Vagina (tissue), 2 donors: ENCODE results near the gene FUBP3. TPM values are rescaled to one million over a fixed set of nuclear protein-coding genes. Genes with fewer than 3 reads are reported as not detected.
"Not testable (repeated sequence)": the region's sequence is repeated elsewhere in the genome, so short reads cannot be mapped to it uniquely, and the experiment has no call there.

Experiments
- DNase-seq, 2 donors: peaks; one replicate each; pipeline ENCODE4 v3.0.0-alpha.2; 2017; ENCODE audit errors: extremely low spot score in 2 of 2
- H3K27ac ChIP-seq: fragments of 200-600 bp; sonication (generic); one replicate; pipeline ENCODE4 v1.5.1; 2019
- H3K27me3 ChIP-seq: fragments of 200-600 bp; sonication (generic); one replicate; pipeline ENCODE4 v1.5.1; 2019
- H3K36me3 ChIP-seq, 2 donors: fragments of 200-600 bp; sonication (generic); one replicate each; pipeline ENCODE4 v1.5.1; 2017 to 2019
- H3K4me1 ChIP-seq: fragments of 200-600 bp; sonication (generic); one replicate; pipeline ENCODE4 v1.5.1; 2019
- H3K4me3 ChIP-seq, 2 donors: fragments of 200-600 bp; sonication (generic); 1 replicate in 1 of 2; 2 replicates in 1 of 2; pipeline ENCODE4 v1.5.1; 2016 to 2019
- H3K9me3 ChIP-seq: fragments of 200-600 bp; sonication (generic); one replicate; pipeline ENCODE4 v1.5.1; 2019
- POLR2A ChIP-seq, 2 donors: fragments of 450-650 bp; IDR thresholded peaks; one replicate each; pipeline ENCODE4 v1.6.1; 2017; ENCODE audit warnings: antibody characterized with exemption in 2 of 2, mild to moderate bottlenecking in 2 of 2, moderate library complexity in 2 of 2
- POLR2AphosphoS5 ChIP-seq, 2 donors: sonication (generic); formaldehyde crosslinking; IDR thresholded peaks; one replicate each; pipeline ENCODE4 v1.9.0; 2017; ENCODE audit warnings: antibody characterized with exemption in 2 of 2, mild to moderate bottlenecking in 2 of 2, low read depth in 1 of 2; ENCODE audit not compliant: insufficient read depth in 1 of 2
- intact Hi-C: fragments of 100-400 bp; cut with DNase I; formaldehyde crosslinking; loops from one replicate; pipeline ENCODE4 v1.15.1; 2023
- total RNA-seq: library from RNA; depleted of rRNA; stranded (reverse); fragments of >200 nt; gene quantifications from one replicate; pipeline ENCODE4 v1.2.3, GENCODE V29; 2016
- TF ChIP-seq, protein P1 (sequence below), 3 experiments: fragments of 450-650 bp in 2 of 3; fragments of 200-600 bp in 1 of 3; sonication (generic) in 1 of 3; IDR thresholded peaks; one replicate each; pipeline ENCODE4 v1.5.1; 2017 to 2019; ENCODE audit warnings: antibody characterized with exemption in 3 of 3, mild to moderate bottlenecking in 2 of 3, moderate library complexity in 2 of 3

The FUBP3 gene
- total RNA-seq, 1 donor from 2014 or later = 33.6 TPM

DNA sequence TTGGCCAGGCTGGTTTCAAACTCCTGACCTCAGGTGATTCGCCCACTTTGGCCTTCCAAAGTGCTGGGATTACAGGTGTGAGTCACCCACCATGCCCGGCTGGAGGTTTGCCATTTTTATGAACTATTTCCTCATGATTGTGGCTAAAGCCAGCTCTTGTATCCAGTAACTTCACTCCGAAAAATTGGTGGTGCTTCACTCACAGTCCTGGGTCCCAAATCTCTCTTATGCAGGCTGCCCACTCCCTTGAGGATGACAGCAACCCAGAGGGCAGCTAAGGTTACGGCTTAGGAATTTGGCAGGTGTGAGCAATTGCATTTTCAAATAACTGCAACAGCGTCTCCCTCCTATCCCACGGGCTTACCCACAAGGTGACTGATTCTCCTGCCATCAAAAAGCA is 23.4 kb upstream of the FUBP3 start:
- Histone ChIP-seq H3K36me3 (no peaks in the 10 kb centered on the region), H3K27me3 (no peaks in the 10 kb centered on the region), H3K27ac (no peak overlapping the region), H3K4me3 (no peak overlapping the region), H3K9me3 (no peaks in the 10 kb centered on the region), H3K4me1 (no peaks in the 10 kb centered on the region)
- no peak for DNase-seq
- no peak for TF ChIP-seq POLR2AphosphoS5 (IDR thresholded peaks at IDR 0.05; ENCODE audit: insufficient read depth in 1 of 2, low read depth in 1 of 2)
- intact Hi-C loops = no loop called here

DNA sequence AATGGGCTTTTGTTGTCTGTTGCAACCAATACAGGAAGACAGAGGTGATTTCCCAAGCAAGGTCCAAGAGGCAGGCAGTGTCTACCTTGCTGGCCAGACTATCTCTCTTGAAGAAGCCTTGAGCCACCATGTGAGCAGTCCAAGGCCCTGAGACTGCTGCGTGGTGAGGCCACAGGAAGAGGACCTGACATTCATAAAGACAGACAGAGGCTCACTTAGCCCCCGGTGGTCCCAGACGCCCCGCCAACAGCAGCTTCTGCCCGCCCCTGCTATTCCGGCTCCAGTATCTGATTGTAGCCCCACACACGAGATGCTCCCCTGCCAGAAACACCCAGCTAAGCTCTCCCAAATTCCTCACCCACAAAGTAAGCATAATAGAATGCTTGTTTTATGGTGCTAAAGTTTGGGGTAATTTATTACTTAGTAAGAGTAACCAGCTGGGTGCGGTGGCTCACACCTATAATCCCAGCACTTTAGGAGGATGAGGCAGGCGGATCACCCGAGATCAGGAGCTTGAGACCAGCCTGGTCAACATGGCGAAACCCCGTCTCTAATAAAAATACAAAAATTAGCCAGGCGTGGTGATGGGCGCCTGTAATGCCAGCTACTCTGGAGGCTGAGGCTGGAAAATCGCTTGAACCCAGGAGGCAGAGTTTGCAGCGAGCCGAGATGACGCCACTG is 22.8 kb upstream of the FUBP3 start:
- H3K36me3 ChIP-seq = no peaks in the 10 kb centered on the region
- TF ChIP-seq POLR2AphosphoS5 (IDR thresholded peaks at IDR 0.05; ENCODE audit: insufficient read depth in 1 of 2, low read depth in 1 of 2) (no peak), POLR2A (IDR thresholded peaks at IDR 0.05) (no peak)
- TF ChIP-seq, protein P1, sequence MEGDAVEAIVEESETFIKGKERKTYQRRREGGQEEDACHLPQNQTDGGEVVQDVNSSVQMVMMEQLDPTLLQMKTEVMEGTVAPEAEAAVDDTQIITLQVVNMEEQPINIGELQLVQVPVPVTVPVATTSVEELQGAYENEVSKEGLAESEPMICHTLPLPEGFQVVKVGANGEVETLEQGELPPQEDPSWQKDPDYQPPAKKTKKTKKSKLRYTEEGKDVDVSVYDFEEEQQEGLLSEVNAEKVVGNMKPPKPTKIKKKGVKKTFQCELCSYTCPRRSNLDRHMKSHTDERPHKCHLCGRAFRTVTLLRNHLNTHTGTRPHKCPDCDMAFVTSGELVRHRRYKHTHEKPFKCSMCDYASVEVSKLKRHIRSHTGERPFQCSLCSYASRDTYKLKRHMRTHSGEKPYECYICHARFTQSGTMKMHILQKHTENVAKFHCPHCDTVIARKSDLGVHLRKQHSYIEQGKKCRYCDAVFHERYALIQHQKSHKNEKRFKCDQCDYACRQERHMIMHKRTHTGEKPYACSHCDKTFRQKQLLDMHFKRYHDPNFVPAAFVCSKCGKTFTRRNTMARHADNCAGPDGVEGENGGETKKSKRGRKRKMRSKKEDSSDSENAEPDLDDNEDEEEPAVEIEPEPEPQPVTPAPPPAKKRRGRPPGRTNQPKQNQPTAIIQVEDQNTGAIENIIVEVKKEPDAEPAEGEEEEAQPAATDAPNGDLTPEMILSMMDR (IDR thresholded peaks at IDR 0.05) = no peak
- H3K27ac ChIP-seq = no peak overlapping the region
- no peak for DNase-seq
- no peaks in the 10 kb centered on the region for H3K27me3 ChIP-seq
- no peaks in the 10 kb centered on the region for H3K9me3 ChIP-seq
- H3K4me3 ChIP-seq = no peak overlapping the region
- intact Hi-C loops = no loop called here
- H3K4me1 ChIP-seq = no peaks in the 10 kb centered on the region

DNA sequence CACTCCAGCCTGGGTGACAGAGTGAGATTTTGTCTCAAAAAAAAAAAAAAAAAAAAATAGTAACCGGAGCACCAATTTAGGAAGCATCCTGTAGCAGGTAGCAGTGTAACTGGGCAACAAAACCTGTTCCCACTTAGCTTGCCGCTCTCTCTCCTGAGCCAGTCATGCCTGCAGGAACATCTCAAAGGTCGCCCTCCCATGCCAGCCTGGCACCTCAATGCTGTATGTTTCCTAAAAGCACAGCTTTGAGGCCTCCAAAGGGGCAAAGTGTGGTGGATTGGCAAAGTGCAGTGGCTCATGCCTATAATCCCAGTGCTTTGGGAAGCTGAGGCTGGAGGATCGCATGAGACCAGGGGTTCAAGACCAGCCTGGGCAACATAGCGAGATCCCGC is 22.3 kb upstream of the FUBP3 start:
- Histone ChIP-seq H3K27ac (no peak overlapping the region), H3K9me3 (no peaks in the 10 kb centered on the region), H3K4me1 (no peaks in the 10 kb centered on the region), H3K4me3 (no peak overlapping the region), H3K27me3 (no peaks in the 10 kb centered on the region), H3K36me3 (no peaks in the 10 kb centered on the region)
- TF ChIP-seq POLR2A (IDR thresholded peaks at IDR 0.05) (no peak), POLR2AphosphoS5 (IDR thresholded peaks at IDR 0.05; ENCODE audit: insufficient read depth in 1 of 2, low read depth in 1 of 2) (no peak)
- TF ChIP-seq, protein P1 (IDR thresholded peaks at IDR 0.05) = no peak
- intact Hi-C loops = no loop called here
- DNase-seq = no peak

DNA sequence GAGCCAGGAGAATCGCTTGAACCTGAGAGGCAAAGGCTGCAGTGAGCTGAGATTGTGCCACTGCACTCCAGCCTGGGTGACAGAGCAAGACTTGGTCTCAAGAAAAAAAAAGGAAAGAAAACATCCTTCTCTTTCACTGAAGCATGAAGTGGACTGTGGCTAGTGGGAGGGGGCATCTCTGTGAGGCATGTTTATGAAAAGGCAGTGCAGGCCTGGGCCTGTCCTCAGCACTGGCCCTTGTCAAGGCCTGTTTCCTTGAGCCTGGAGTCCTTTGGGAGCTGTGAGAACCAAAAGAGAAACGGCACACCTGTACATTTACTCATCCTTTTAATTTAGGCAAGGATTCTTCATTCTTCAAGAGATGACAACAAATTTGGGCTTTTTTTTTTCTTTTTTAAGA is 18.3 kb upstream of the FUBP3 start:
- no peaks in the 10 kb centered on the region for H3K9me3 ChIP-seq
- DNase-seq = no peak

GRCh38 chr9:130562525-130562924 is 16.9 kb upstream of the FUBP3 start:
- H3K4me1 ChIP-seq, H3K4me3 ChIP-seq, intact Hi-C loops, H3K27me3 ChIP-seq, H3K27ac ChIP-seq, DNase-seq, H3K36me3 ChIP-seq, H3K9me3 ChIP-seq: not testable (repeated sequence)

More for the DNA sequence above, 18.3 kb upstream of the FUBP3 start:
- H3K27ac ChIP-seq = no peak overlapping the region
- no peak overlapping the region for H3K4me3 ChIP-seq
- intact Hi-C loops = no loop called here
- no peaks in the 10 kb centered on the region for H3K4me1 ChIP-seq
- no peaks in the 10 kb centered on the region for H3K27me3 ChIP-seq
- TF ChIP-seq, protein P1 (IDR thresholded peaks at IDR 0.05) = no peak
- TF ChIP-seq POLR2AphosphoS5 (IDR thresholded peaks at IDR 0.05; ENCODE audit: insufficient read depth in 1 of 2, low read depth in 1 of 2) (no peak), POLR2A (IDR thresholded peaks at IDR 0.05) (no peak)
- H3K36me3 ChIP-seq = no peaks in the 10 kb centered on the region

DNA sequence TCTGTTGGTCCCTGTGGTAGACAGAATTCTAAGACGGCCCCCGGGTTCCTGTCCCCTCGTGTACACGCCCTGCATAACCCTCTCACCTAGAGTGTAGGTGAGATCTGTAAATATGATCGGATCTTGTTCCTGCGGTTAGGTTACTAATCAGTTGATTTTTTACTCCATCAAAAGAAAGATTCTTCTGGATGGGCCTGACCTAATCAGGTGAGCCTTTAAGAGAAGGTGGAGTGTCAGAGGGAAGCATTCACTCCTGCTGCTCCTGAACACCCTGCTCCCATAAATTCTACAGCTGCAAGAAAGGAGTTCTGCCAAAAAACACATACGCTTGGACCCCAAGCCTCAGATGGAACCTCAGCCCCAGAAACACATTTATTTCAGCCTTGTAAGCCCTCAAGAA is 15.6 kb upstream of the FUBP3 start:
- TF ChIP-seq, protein P1 (IDR thresholded peaks at IDR 0.05) = no peak
- no peak for TF ChIP-seq POLR2AphosphoS5 (IDR thresholded peaks at IDR 0.05; ENCODE audit: insufficient read depth in 1 of 2, low read depth in 1 of 2)
- no peak for TF ChIP-seq POLR2A (IDR thresholded peaks at IDR 0.05)
- DNase-seq = no peak
- no peaks in the 10 kb centered on the region for H3K27me3 ChIP-seq
- intact Hi-C loops = no loop called here
- H3K9me3 ChIP-seq = no peaks in the 10 kb centered on the region
- no peak overlapping the region for H3K4me3 ChIP-seq
- H3K36me3 ChIP-seq = no peaks in the 10 kb centered on the region
- no peaks in the 10 kb centered on the region for H3K4me1 ChIP-seq
- H3K27ac ChIP-seq = no peak overlapping the region
